IPS-18a (cell line): ENCODE results near the gene FAM13C.
"Not testable (repeated sequence)": the region's sequence is repeated elsewhere in the genome, so short reads cannot be mapped to it uniquely, and the experiment has no call there.

Experiments
- H3K27ac ChIP-seq: one replicate; pipeline ENCODE4 v1.5.1; 2013; ENCODE audit warnings: low read length
- H3K27me3 ChIP-seq: one replicate; pipeline ENCODE4 v1.6.1; 2013; ENCODE audit warnings: mild to moderate bottlenecking, low read length; ENCODE audit not compliant: control insufficient read depth, insufficient read depth
- H3K36me3 ChIP-seq: one replicate; pipeline ENCODE4 v1.6.1; 2013; ENCODE audit warnings: low read depth, low read length; ENCODE audit not compliant: control insufficient read depth
- H3K4me1 ChIP-seq: one replicate; pipeline ENCODE4 v1.6.1; 2013; ENCODE audit warnings: low read depth, low read length; ENCODE audit not compliant: control insufficient read depth
- H3K4me3 ChIP-seq: one replicate; pipeline ENCODE4 v1.5.1; 2013; ENCODE audit warnings: low read length
- H3K9ac ChIP-seq: one replicate; pipeline ENCODE4 v1.6.1; 2013; ENCODE audit warnings: mild to moderate bottlenecking, low read length, moderate library complexity
- H3K9me3 ChIP-seq: one replicate; pipeline ENCODE4 v1.6.1; 2013; ENCODE audit warnings: low read depth, low read length; ENCODE audit not compliant: control insufficient read depth

The FAM13C gene

DNA sequence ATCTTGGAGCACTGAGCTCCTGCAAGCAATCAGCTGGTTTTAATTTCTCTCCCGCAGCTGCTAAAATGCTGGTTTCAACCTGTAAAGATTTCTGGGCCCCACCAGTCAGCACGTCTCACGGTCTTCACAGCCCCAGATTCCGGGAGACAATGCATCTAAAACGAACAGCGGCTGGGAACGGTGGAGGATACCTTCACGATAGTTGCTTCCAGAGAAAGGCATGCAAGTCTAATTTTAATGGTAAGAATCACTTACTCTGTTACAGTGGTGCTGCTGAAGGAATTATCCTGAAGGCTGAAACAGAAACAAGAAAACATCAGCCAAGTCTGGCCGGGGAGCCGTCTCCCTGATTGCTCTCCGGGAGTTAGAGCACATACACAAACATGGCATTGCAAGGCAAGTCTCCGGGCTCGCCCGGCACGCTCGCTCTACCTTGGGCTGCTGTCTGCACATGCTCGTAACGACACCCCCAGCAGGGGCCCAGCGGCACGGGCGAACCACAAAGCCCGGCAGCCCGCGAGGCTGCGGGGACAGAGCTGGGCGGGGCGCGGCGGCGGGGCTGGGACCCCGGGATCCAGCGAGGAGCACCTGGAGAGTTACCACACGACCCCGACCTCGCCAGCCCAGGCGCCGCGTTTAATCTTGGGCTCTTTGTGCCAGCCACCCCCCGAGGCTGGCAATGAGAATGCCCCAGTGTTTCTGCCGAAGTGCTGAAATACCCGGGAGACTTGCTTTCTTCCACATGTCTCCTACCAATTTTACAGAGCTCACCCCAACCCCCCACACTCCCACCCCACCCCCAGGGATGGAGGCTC is at the start of gene FAM13C:
Gene FAM13C, minus strand, starts transcription at position 406 of the 815 bp plus-strand sequence. Its CDS starts 89 bp downstream, at position 317.
- Histone ChIP-seq H3K27me3 (peaks cover 37% of the 10 kb centered on the region), H3K4me3 (peak within 1 kb of the TSS; percentile 79), H3K9me3 (no peaks in the 10 kb centered on the region), H3K27ac (no peak within 1 kb of the TSS), H3K4me1 (peaks cover 12% of the 10 kb centered on the region), H3K36me3 (no peaks in the 10 kb centered on the region), H3K9ac (peak within 1 kb of the TSS; percentile 78)

DNA sequence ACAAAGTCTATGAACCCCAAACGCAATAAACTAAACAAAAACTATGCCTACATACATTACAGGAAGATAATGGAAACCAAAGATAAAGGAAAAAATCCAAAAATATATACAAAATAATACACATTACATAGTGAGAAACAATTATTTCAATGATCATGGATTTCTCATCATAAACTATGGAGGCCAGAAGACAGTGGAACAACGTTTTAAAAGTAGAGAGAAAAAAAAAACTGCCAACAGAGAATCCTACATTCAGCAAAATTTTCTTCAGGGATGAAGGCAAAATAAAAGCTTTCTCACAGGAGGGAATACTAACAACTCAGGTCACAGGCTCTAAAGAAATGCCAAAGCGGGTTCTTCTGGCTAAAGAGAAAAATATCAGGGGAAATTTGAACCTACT is 42.9 kb upstream of the FAM13C start:
- Histone ChIP-seq H3K36me3 (no peaks in the 10 kb centered on the region), H3K9me3 (no peaks in the 10 kb centered on the region), H3K27ac (no peak overlapping the region), H3K9ac (no peak overlapping the region), H3K4me3 (no peak overlapping the region), H3K4me1 (no peaks in the 10 kb centered on the region), H3K27me3 (no peaks in the 10 kb centered on the region)

DNA sequence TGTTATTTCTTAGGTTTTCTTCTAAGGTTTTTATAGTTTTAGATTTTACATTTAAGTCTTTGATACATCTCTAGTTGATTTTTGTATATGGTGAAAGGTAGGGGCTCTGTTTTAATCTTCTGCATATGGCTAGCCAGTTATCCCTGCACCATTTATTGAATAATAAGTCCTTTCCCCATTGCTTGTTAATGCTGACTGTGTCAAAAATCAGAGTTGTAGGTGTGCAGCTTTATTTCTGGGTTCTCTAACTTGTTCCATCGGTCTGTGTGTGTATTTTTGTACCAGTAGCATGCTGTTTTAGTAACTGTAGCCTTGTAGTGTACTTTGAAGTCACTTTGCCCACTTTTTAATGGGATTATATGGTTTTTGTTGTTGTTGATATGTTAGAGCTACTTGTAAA is 37.9 kb upstream of the FAM13C start:
- no peaks in the 10 kb centered on the region for H3K4me1 ChIP-seq
- no peak overlapping the region for H3K9ac ChIP-seq

DNA sequence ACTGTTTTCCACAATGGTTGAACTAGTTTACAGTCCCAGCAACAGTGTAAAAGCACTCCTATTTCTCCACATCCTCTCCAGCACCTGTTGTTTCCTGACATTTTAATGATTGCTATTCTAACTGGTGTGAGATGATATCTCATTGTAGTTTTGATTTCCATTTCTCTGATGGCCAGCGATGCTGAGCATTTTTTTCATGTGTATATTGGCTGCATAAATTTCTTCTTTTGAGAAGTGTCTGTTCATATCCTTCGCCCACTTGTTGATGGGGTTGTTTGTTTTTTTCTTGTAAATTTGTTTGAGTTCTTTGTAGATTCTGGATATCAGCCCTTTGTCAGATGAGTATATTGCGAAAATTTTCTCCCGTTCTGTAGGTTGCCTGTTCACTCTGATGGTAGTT is 37.0 kb upstream of the FAM13C start:
- H3K4me1 ChIP-seq, H3K4me3 ChIP-seq, H3K27me3 ChIP-seq, H3K9ac ChIP-seq, H3K27ac ChIP-seq, H3K9me3 ChIP-seq, H3K36me3 ChIP-seq: not testable (repeated sequence)

More for the DNA sequence above, 37.9 kb upstream of the FAM13C start:
- Histone ChIP-seq H3K4me3 (no peak overlapping the region), H3K36me3 (no peaks in the 10 kb centered on the region), H3K9me3 (no peaks in the 10 kb centered on the region), H3K27ac (no peak overlapping the region), H3K27me3 (no peaks in the 10 kb centered on the region)

DNA sequence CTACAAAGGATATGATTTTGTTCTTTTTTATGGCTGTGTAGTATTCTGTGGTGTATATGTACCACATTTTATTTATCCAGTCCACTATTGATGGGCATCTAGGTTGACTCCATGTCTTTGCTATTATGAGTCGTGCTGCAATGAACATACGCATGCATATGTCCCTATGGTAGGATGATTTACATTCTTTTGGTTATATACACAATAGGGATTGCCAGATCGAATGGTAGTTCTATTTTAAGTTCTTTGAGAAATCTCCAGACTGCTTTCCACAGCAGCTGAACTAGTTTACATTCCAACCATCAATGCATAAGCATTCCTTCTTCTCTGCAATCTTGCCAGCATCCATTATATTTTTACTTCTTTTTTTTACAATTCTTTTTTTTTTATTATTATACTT is 35.6 kb upstream of the FAM13C start:
- H3K4me3 ChIP-seq, result no peak overlapping the region
- H3K4me1 ChIP-seq, result peaks cover 8% of the 10 kb centered on the region
- H3K36me3 ChIP-seq, result no peaks in the 10 kb centered on the region
- no peaks in the 10 kb centered on the region for H3K9me3 ChIP-seq
- H3K9ac ChIP-seq, result no peak overlapping the region
- H3K27me3 ChIP-seq, result no peaks in the 10 kb centered on the region
- H3K27ac ChIP-seq, result no peak overlapping the region

DNA sequence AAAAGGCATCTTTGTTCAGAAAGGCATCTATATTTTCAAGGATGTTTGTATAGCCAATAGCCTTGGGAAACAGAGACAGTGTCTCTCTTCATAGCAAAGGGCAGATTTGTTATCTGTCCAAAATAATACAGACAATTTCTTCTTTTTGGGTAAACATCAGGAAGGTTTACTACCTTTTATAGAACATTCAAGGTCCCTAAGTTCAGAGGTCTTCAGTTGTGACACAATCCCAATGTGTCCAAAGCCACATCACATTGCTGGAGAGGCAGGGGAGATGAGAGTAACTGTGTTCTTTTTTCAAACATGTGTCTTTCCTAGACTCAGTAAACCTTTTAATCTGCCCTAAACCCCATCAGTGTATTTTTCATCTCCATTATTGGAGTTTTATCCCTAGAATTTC is 33.6 kb upstream of the FAM13C start:
- H3K27ac ChIP-seq, result no peak overlapping the region
- H3K36me3 ChIP-seq, result no peaks in the 10 kb centered on the region
- no peak overlapping the region for H3K9ac ChIP-seq
- H3K27me3 ChIP-seq, result no peaks in the 10 kb centered on the region
- H3K4me3 ChIP-seq, result no peak overlapping the region
- H3K4me1 ChIP-seq, result peaks cover 13% of the 10 kb centered on the region
- no peaks in the 10 kb centered on the region for H3K9me3 ChIP-seq

DNA sequence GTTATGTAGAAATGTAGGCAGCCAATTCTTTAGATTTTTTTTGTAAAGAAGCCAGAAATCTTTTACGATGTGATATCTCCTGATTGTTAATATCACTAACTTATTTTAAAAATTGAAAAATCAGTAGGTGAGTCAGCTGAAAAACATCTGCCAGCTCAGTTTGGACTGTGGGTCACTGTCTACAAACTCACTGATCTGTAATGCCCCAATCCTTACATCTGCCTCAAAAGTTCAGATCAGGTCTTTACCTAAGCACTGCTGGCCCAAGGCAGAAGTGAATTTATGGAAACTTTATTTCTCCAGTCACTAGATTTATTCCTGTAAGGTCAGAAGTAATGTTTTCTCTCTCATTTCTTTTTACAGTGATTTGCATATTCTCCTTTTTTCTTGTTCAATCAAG is 31.0 kb upstream of the FAM13C start:
- H3K4me3 ChIP-seq, result no peak overlapping the region
- H3K27ac ChIP-seq, result no peak overlapping the region
- no peaks in the 10 kb centered on the region for H3K36me3 ChIP-seq
- H3K4me1 ChIP-seq, result peaks cover 13% of the 10 kb centered on the region
- H3K9ac ChIP-seq, result no peak overlapping the region
- no peaks in the 10 kb centered on the region for H3K9me3 ChIP-seq
- no peaks in the 10 kb centered on the region for H3K27me3 ChIP-seq

DNA sequence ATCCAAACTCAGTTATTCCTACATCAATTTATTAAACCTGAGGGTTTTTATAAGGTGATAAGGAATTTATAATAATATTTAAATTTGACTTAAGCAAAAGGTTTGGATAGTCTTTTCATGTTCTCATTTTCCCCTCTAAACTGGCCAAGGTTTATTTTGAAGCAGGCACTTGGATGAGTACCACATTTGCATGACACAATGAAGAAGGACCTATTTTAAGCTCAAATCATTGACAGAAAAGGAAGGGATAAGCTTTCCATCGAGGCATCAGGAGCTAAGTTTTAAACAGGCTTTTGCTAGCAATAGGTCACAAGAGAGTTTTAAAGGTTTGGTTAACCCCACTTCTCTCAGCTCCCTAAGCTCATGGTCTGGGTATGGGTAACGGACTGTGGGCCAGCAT is 28.7 kb upstream of the FAM13C start:
- Histone ChIP-seq H3K9me3 (no peaks in the 10 kb centered on the region), H3K27ac (no peak overlapping the region), H3K4me3 (no peak overlapping the region), H3K9ac (no peak overlapping the region), H3K27me3 (no peaks in the 10 kb centered on the region), H3K4me1 (peaks cover 13% of the 10 kb centered on the region), H3K36me3 (no peaks in the 10 kb centered on the region)

DNA sequence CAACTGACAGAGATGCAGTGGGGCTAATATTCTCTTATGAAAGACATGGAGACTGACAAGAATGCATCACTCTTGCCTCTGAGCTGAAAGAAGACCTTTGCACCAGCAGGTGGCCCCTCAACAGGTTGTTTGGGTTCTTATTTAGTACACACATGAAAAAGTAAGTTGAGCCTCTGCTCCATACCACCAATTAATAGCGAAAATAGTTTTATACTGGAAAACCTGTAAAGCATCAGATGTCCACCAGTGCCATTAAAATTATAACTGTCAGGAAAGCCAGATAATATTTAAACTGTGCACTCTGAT is 26.3 kb upstream of the FAM13C start:
- H3K4me1 ChIP-seq, result peaks cover 12% of the 10 kb centered on the region
- no peaks in the 10 kb centered on the region for H3K9me3 ChIP-seq
- H3K27ac ChIP-seq, result no peak overlapping the region
- H3K4me3 ChIP-seq, result no peak overlapping the region
- no peak overlapping the region for H3K9ac ChIP-seq
- no peaks in the 10 kb centered on the region for H3K27me3 ChIP-seq
- H3K36me3 ChIP-seq, result no peaks in the 10 kb centered on the region

DNA sequence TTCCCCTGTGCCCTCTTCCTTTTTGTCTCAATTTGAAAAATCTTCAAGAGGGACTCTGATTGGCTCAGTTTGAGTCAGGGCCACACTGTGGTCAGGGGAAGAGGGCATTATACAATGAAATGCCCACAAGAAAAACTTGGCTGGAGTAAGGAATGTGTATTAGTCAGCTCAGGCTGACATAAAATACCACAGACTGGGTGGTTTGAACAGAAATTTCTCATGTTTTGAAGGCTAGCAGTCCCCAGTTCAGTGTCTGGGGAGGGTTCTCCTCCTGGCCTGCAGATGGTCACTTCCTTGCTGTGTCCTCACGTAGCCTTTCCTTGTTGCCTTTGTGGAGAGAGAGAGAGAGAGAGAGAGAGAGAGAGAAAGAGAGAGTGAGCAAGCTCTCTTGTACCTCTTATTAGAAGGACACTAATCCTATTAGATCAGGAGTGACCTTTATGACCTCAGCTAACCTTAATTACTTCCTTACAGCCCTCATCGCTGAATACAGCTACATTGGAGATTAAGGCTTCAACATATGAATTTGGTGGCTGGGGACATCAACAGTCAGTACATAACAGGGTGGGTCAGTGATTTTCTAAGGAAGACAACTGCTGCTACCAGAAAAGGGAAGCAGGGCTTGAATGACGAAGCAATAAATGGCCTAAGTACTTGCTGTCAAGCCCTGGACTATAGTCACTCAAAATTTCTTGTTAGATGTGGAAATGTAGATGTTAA is 25.8 kb upstream of the FAM13C start:
- H3K9ac ChIP-seq, result no peak overlapping the region
- H3K27me3 ChIP-seq, result no peaks in the 10 kb centered on the region
- H3K27ac ChIP-seq, result no peak overlapping the region
- no peaks in the 10 kb centered on the region for H3K36me3 ChIP-seq
- no peak overlapping the region for H3K4me3 ChIP-seq
- H3K9me3 ChIP-seq, result no peaks in the 10 kb centered on the region
- peaks cover 7% of the 10 kb centered on the region for H3K4me1 ChIP-seq

DNA sequence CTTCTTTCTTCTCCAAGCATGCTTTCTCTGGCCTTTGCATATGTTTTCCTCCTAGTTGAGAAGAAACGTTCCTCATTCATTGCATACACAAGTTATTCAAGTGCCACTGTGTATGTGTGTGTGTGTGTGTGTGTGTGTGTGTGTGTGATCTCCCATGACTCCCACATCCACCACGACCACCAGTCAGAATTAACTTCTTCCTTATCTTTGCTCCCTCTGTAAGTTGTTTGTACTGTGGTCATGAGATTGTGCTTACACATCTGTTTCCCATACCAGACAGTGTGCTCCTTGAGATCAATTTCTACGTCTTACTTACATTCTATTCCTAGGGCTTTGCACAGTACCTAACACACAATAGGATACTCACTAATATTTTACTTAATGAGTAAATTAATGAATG is 22.4 kb upstream of the FAM13C start:
- Histone ChIP-seq H3K9me3 (no peaks in the 10 kb centered on the region), H3K27me3 (no peaks in the 10 kb centered on the region), H3K4me3 (no peak overlapping the region), H3K36me3 (no peaks in the 10 kb centered on the region), H3K27ac (no peak overlapping the region), H3K4me1 (no peaks in the 10 kb centered on the region), H3K9ac (no peak overlapping the region)

DNA sequence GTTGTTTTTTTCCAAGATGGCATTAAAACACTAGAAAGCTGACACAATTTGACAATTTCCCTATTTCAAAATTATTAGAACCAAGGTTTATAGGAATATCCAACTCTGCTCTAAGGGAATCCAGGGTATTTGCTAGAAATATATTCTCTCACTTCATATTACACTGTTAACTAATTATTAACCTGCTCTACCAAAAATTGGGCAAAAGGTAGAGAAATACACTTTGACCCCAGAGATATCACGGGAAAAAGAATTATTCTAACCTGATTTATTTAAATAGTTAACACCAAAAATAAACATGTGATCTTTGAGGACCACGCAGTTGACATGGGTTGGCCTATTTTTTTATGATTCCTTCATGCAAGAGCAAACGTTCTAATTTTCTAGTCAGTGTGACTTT is 21.6 kb upstream of the FAM13C start:
- Histone ChIP-seq H3K36me3 (no peaks in the 10 kb centered on the region), H3K9me3 (no peaks in the 10 kb centered on the region), H3K9ac (no peak overlapping the region), H3K4me3 (no peak overlapping the region), H3K4me1 (no peaks in the 10 kb centered on the region), H3K27me3 (no peaks in the 10 kb centered on the region), H3K27ac (no peak overlapping the region)
